Left ventricle myocardium inferior (tissue), 1 donor: ENCODE data around the gene PPP2R5B. TPM values are rescaled to one million over a fixed set of nuclear protein-coding genes. Genes with fewer than 3 reads are reported as not detected.

ENCODE experiments used
- DNase-seq: peaks from one replicate; pipeline ENCODE4 v3.0.0-alpha.2; 2020
- H3K27ac ChIP-seq: fragments of 200-600 bp; replicated peaks from 2 replicates; pipeline ENCODE4 v1.8.0; 2021
- H3K27me3 ChIP-seq: fragments of 200-600 bp; 2 replicates; pipeline ENCODE4 v1.8.0; 2021; ENCODE audit warnings: low read depth
- H3K36me3 ChIP-seq: fragments of 200-600 bp; 2 replicates; pipeline ENCODE4 v1.8.0; 2021
- H3K4me1 ChIP-seq: fragments of 200-600 bp; 2 replicates; pipeline ENCODE4 v1.8.0; 2021
- H3K4me3 ChIP-seq: fragments of 200-600 bp; 2 replicates; pipeline ENCODE4 v1.8.0; 2021; ENCODE audit warnings: mild to moderate bottlenecking, moderate library complexity
- H3K9me3 ChIP-seq: fragments of 200-600 bp; replicated peaks from 2 replicates; pipeline ENCODE4 v1.8.0; 2021
- intact Hi-C: fragments of 100-400 bp; cut with micrococcal nuclease; formaldehyde crosslinking; loops from one replicate; pipeline ENCODE4 v1.11.0; 2022
- long read RNA-seq: library from polyadenylated mRNA; unstranded; transcript quantifications from one replicate; pipeline ENCODE4 v2.0.0, GENCODE V29; 2021
- total RNA-seq: library from RNA; stranded (reverse); fragmentation: NEBNext Ultra II Directional; extraction: Animal tissue kit (Norgen Biotek cat#: 25700); gene quantifications from one replicate; pipeline ENCODE4 v1.2.1, GENCODE V29; 2021
- TF ChIP-seq, protein P1 (sequence below): fragments of 200-600 bp; IDR thresholded peaks from 2 replicates; pipeline ENCODE4 v1.8.0; 2021; ENCODE audit warnings: antibody characterized with exemption, mild to moderate bottlenecking, borderline replicate concordance
- donor health status: DM: no; HTN: yes; CAD: no; lungs with severe emphysema.

PPP2R5B gene
- total RNA-seq: 22.5 TPM
- long read RNA-seq, transcript PPP2R5B-201 (14 exons, 2,745 nt): major isoform, 16 of 55 reads
- long read RNA-seq, partial matches to known transcripts: 29 of 55 reads
- long read RNA-seq, other reads (novel, unspliced or antisense): 10 of 55 reads

- Histone ChIP-seq H3K9me3 (no peaks in the 10 kb centered on the region), H3K4me1 (peaks cover 48% of the 10 kb centered on the region), H3K27me3 (no peaks in the 10 kb centered on the region), H3K36me3 (peaks cover 28% of the 10 kb centered on the region), H3K27ac (peak within 1 kb of the TSS; percentile 94), H3K4me3 (peak within 1 kb of the TSS; percentile 96)
- DNase-seq: peak; percentile 95
- intact Hi-C loops: no loop called here
- TF ChIP-seq, protein P1, sequence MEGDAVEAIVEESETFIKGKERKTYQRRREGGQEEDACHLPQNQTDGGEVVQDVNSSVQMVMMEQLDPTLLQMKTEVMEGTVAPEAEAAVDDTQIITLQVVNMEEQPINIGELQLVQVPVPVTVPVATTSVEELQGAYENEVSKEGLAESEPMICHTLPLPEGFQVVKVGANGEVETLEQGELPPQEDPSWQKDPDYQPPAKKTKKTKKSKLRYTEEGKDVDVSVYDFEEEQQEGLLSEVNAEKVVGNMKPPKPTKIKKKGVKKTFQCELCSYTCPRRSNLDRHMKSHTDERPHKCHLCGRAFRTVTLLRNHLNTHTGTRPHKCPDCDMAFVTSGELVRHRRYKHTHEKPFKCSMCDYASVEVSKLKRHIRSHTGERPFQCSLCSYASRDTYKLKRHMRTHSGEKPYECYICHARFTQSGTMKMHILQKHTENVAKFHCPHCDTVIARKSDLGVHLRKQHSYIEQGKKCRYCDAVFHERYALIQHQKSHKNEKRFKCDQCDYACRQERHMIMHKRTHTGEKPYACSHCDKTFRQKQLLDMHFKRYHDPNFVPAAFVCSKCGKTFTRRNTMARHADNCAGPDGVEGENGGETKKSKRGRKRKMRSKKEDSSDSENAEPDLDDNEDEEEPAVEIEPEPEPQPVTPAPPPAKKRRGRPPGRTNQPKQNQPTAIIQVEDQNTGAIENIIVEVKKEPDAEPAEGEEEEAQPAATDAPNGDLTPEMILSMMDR: no peak
Measured at GRCh38 chr11:64923944-64924909, at the start of gene PPP2R5B. Gene PPP2R5B, plus strand, starts transcription at chr11:64924689. Its CDS starts 1,046 bp downstream, at chr11:64925735.

GRCh38 chr11:64875369-64876228, 48.9 kb upstream of the PPP2R5B start:
- no peak for DNase-seq
- intact Hi-C loops: no loop called here
- H3K36me3 ChIP-seq: peaks cover 41% of the 10 kb centered on the region
- TF ChIP-seq, protein P1: no peak
- H3K27ac ChIP-seq: peak overlapping the region; percentile 94
- H3K27me3 ChIP-seq: no peaks in the 10 kb centered on the region
- no peaks in the 10 kb centered on the region for H3K9me3 ChIP-seq
- peaks cover 96% of the 10 kb centered on the region for H3K4me1 ChIP-seq
- H3K4me3 ChIP-seq: peak overlapping the region; percentile 94

DNA sequence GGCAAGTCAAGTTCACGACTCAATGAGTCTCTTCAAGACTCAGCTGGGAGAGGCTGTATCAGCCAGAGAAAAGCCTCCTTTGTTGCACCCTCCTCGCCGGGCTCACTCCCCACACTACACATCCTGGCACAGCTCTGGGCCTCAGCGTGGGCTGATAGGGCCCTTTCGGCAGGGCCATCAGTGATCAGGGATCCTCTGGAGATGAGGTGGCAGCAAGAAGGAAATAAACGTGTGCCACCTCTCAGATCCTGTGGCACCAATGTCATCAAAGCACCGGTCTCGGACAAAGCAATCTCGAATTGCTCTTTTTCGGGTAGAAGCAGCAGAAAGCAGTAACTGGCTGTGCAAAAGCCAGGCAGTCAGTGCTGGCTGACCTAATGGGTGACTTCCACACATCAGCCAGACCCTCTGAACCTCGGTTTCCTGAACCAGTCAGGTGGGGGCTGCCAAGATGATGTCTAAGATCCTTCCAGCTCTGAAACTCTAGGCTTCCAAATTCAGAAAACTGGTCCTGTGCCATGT, 48.2 kb upstream of the PPP2R5B start:
- peak overlapping the region; percentile 94 for H3K27ac ChIP-seq
- no peaks in the 10 kb centered on the region for H3K9me3 ChIP-seq
- intact Hi-C loops: no loop called here
- TF ChIP-seq, protein P1: no peak
- H3K36me3 ChIP-seq: peaks cover 34% of the 10 kb centered on the region
- H3K27me3 ChIP-seq: no peaks in the 10 kb centered on the region
- H3K4me3 ChIP-seq: peak overlapping the region; percentile 94
- peaks cover 96% of the 10 kb centered on the region for H3K4me1 ChIP-seq
- no peak for DNase-seq

DNA sequence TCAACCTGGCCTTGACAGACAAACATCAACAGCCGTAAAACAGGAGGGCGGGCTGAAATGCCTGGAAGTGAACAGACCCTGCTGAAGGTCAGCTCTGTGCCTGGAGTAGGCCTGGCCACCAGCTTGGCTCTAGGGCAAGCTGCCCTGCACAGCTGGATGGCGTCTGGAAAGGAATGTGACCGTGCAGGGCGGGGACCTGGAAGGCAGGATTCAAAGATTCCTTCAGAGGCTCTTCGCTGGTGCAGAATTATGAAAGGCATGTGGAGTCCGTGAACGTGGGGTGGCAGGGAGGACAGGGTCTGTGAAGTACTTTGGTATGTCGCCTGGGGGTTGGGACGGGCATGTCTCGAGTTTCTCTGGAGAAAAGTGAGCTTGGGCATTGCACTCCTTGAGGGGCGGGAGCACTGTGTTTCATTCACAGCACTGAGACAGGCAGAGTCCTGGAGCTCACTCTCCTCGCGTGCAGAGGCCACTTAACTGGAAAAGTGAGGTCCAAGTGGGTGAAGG, 47.6 kb upstream of the PPP2R5B start:
- peaks cover 92% of the 10 kb centered on the region for H3K4me1 ChIP-seq
- intact Hi-C loops: no loop called here
- H3K27ac ChIP-seq: peak overlapping the region; percentile 94
- peaks cover 28% of the 10 kb centered on the region for H3K36me3 ChIP-seq
- H3K9me3 ChIP-seq: no peaks in the 10 kb centered on the region
- TF ChIP-seq, protein P1: no peak
- no peak for DNase-seq
- no peaks in the 10 kb centered on the region for H3K27me3 ChIP-seq
- H3K4me3 ChIP-seq: peak overlapping the region; percentile 94
